HT-29 (cell line): ENCODE measurements around the gene EGF. TPM values are rescaled to one million over a fixed set of nuclear protein-coding genes. Genes with fewer than 3 reads are reported as not detected.
"Not testable (repeated sequence)": the region's sequence is repeated elsewhere in the genome, so short reads cannot be mapped to it uniquely, and the experiment has no call there.

ENCODE experiments used
- DNase-seq: peaks from one replicate; pipeline ENCODE4 v3.0.0-alpha.2; 2015; ENCODE audit warnings: low spot score
- small RNA-seq: library from RNA; depleted of rRNA; stranded (forward); fragments of <200 nt; gene quantifications from one replicate; pipeline ENCODE3, GENCODE V24; 2014
- total RNA-seq: library from RNA; depleted of rRNA; stranded (reverse); fragments of >200 nt; shearing (Covaris generic); gene quantifications from 2 replicates; pipeline ENCODE4 v1.2.3, GENCODE V29; 2014; rRNA removed

Gene EGF
- total RNA-seq, 1 experiment from 2014 or later, result 1.0 TPM

- DNase-seq, result no peak
These were observed 120.8 kb downstream of the EGF start for GRCh38 chr4:110033355-110034025.

- DNase-seq, result no peak
These were observed 121.3 kb downstream of the EGF start for GRCh38 chr4:110034026-110034393.

- not testable (repeated sequence) for DNase-seq
These were observed 126.5 kb downstream of the EGF start for GRCh38 chr4:110039164-110039563.

GRCh38 chr4:110041735-110042134 lies 129.1 kb downstream of the EGF start:
- peak; percentile 25 for DNase-seq

- no peak for DNase-seq
These were observed 130.1 kb downstream of the EGF start for GRCh38 chr4:110042545-110043517.

- no peak for DNase-seq
These were observed 133.9 kb downstream of the EGF start for GRCh38 chr4:110046588-110047049.

- DNase-seq, result peak; percentile 62
These were observed 137.6 kb downstream of the EGF start for GRCh38 chr4:110049951-110050925.

- no peak for DNase-seq
These were observed 142.6 kb downstream of the EGF start for GRCh38 chr4:110055158-110055768.

- DNase-seq, result no peak
These were observed 146.0 kb downstream of the EGF start for GRCh38 chr4:110058677-110059076.

GRCh38 chr4:110059556-110060191 lies 147.0 kb downstream of the EGF start:
- DNase-seq, result peak; percentile 9

GRCh38 chr4:110061076-110061475 lies 148.4 kb downstream of the EGF start:
- no peak for DNase-seq

Small RNA genes within 50 kb of the gene (small RNA-seq; reads per million reads assigned to genes)
- gene RNU6-35P, result not detected

Other genes with a start within 250 kb of the EGF start
- gene CASP6, start 209.4 kb upstream of the EGF start, total RNA-seq, result 21.7 and 27.0 TPM in 2 replicates
- gene PLA2G12A, start 182.8 kb upstream of the EGF start, total RNA-seq, result 30.7 and 33.1 TPM in 2 replicates
- gene CFI, start 110.9 kb upstream of the EGF start, total RNA-seq, result 0.20 TPM in 1 of 2 replicates, not detected in the other
- gene GAR1, start 97.1 kb upstream of the EGF start, total RNA-seq, result 8.5 and 9.8 TPM in 2 replicates
- gene RRH, start 84.9 kb upstream of the EGF start, total RNA-seq, result not detected in 2 replicates
- 0.03 TPM in 1 of 2 replicates, not detected in the other for gene LRIT3, start 64.8 kb upstream of the EGF start, total RNA-seq